Inferior parietal cortex (tissue), 1 donor: Measurements from ENCODE around the gene MALT1.

Source experiments
- DNase-seq: peaks from one replicate; pipeline ENCODE4 v3.0.0-alpha.2; 2016; ENCODE audit errors: extremely low spot score

The MALT1 gene

GRCh38 chr18:58692422-58693185 lies 21.3 kb downstream of the MALT1 start:
- DNase-seq = no peak

- no peak for DNase-seq
Observed at GRCh38 chr18:58694221-58694620, 23.0 kb downstream of the MALT1 start.

- no peak for DNase-seq
Observed at GRCh38 chr18:58694720-58695468, 23.6 kb downstream of the MALT1 start.

GRCh38 chr18:58695772-58696171 lies 24.5 kb downstream of the MALT1 start:
- DNase-seq = no peak

GRCh38 chr18:58697146-58697545 lies 25.9 kb downstream of the MALT1 start:
- DNase-seq = no peak

- no peak for DNase-seq
Observed at GRCh38 chr18:58698701-58699193, 27.5 kb downstream of the MALT1 start.

GRCh38 chr18:58699551-58699950 lies 28.3 kb downstream of the MALT1 start:
- no peak for DNase-seq

GRCh38 chr18:58700209-58700608 lies 28.9 kb downstream of the MALT1 start:
- DNase-seq = no peak

- DNase-seq = no peak
Observed at GRCh38 chr18:58712930-58713329, 41.7 kb downstream of the MALT1 start.

GRCh38 chr18:58714259-58714658 lies 43.0 kb downstream of the MALT1 start:
- no peak for DNase-seq

GRCh38 chr18:58714821-58715220 lies 43.6 kb downstream of the MALT1 start:
- DNase-seq = no peak

GRCh38 chr18:58715540-58715939 lies 44.3 kb downstream of the MALT1 start:
- no peak for DNase-seq

GRCh38 chr18:58716060-58716756 lies 44.9 kb downstream of the MALT1 start:
- DNase-seq = no peak

GRCh38 chr18:58721566-58722239 lies 50.4 kb downstream of the MALT1 start:
- no peak for DNase-seq

GRCh38 chr18:58723810-58724602 lies 52.7 kb downstream of the MALT1 start:
- DNase-seq = no peak

- no peak for DNase-seq
Observed at GRCh38 chr18:58726671-58727070, 55.4 kb downstream of the MALT1 start.

GRCh38 chr18:58727776-58728500 lies 56.7 kb downstream of the MALT1 start:
- no peak for DNase-seq

GRCh38 chr18:58728719-58729118 lies 57.5 kb downstream of the MALT1 start:
- DNase-seq = no peak

- no peak for DNase-seq
Observed at GRCh38 chr18:58730618-58731017, 59.4 kb downstream of the MALT1 start.

- DNase-seq = no peak
Observed at GRCh38 chr18:58732471-58732870, 61.2 kb downstream of the MALT1 start.
